ENCODE results near the gene PRPF4.

Gene PRPF4

GRCh38 chr9:113319054-113319453, 43.6 kb downstream of the PRPF4 start:
- Histone ChIP-seq H3K4me3 (ENCODE audit: low read depth in 1 of 2, low read length in 2 of 2) (no peak overlapping the region), H3K9me3 (ENCODE audit: insufficient read depth, low read length, severe bottlenecking) (no peaks in the 10 kb centered on the region), H3K27me3 (ENCODE audit: insufficient read depth, low read length, poor library complexity) (no peaks in the 10 kb centered on the region), H3K27ac (ENCODE audit: low read length) (no peak overlapping the region), H4K20me1 (ENCODE audit: insufficient read depth, low read length) (no peaks in the 10 kb centered on the region), H3K4me1 (ENCODE audit: insufficient read depth, low read length) (no peaks in the 10 kb centered on the region), H3K4me2 (ENCODE audit: insufficient read depth, low read length) (no peak overlapping the region), H3K9ac (ENCODE audit: low read depth, low read length) (no peak overlapping the region), H3K79me2 (ENCODE audit: insufficient read depth, low read length) (no peaks in the 10 kb centered on the region), H2AFZ (ENCODE audit: low read depth, low read length) (no peak overlapping the region), H3K36me3 (ENCODE audit: insufficient read depth, low read length) (no peaks in the 10 kb centered on the region)
- TF ChIP-seq, protein P1, sequence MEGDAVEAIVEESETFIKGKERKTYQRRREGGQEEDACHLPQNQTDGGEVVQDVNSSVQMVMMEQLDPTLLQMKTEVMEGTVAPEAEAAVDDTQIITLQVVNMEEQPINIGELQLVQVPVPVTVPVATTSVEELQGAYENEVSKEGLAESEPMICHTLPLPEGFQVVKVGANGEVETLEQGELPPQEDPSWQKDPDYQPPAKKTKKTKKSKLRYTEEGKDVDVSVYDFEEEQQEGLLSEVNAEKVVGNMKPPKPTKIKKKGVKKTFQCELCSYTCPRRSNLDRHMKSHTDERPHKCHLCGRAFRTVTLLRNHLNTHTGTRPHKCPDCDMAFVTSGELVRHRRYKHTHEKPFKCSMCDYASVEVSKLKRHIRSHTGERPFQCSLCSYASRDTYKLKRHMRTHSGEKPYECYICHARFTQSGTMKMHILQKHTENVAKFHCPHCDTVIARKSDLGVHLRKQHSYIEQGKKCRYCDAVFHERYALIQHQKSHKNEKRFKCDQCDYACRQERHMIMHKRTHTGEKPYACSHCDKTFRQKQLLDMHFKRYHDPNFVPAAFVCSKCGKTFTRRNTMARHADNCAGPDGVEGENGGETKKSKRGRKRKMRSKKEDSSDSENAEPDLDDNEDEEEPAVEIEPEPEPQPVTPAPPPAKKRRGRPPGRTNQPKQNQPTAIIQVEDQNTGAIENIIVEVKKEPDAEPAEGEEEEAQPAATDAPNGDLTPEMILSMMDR (IDR thresholded peaks at IDR 0.05; ENCODE audit: borderline replicate concordance, extremely low read depth, low read length, poor library complexity, severe bottlenecking) = no peak
- no peak for TF ChIP-seq EZH2 (IDR thresholded peaks at IDR 0.05; ENCODE audit: borderline replicate concordance, low read depth, low read length, severe bottlenecking)
- DNase-seq (no peak), ATAC-seq (ENCODE audit: insufficient read depth, low read depth) (no peak)

DNA sequence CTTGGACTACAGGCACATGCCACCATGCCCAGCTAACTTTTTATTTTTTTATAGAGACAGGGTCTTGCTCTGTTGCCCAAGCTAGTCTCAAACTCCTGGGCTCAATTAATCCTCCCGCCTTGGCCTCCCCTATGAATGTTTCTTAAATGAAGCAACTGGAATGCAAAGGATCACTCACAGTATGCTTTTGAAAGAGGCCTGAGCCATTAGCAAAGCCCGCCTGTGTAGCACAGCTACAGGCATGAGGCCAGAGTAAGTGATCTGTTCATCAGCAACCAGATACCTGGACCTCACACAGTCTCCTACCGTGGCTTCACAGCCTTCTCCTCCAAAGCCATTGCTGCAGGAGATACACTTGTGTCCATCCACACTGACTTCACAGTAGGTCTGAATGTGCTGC, 44.6 kb downstream of the PRPF4 start:
- Histone ChIP-seq H3K4me1 (ENCODE audit: insufficient read depth, low read length) (no peaks in the 10 kb centered on the region), H4K20me1 (ENCODE audit: insufficient read depth, low read length) (no peaks in the 10 kb centered on the region), H3K27ac (ENCODE audit: low read length) (no peak overlapping the region), H3K4me2 (ENCODE audit: insufficient read depth, low read length) (no peak overlapping the region), H3K79me2 (ENCODE audit: insufficient read depth, low read length) (no peaks in the 10 kb centered on the region), H3K9me3 (ENCODE audit: insufficient read depth, low read length, severe bottlenecking) (no peaks in the 10 kb centered on the region), H3K4me3 (ENCODE audit: low read depth in 1 of 2, low read length in 2 of 2) (no peak overlapping the region), H2AFZ (ENCODE audit: low read depth, low read length) (no peak overlapping the region), H3K9ac (ENCODE audit: low read depth, low read length) (no peak overlapping the region), H3K27me3 (ENCODE audit: insufficient read depth, low read length, poor library complexity) (no peaks in the 10 kb centered on the region), H3K36me3 (ENCODE audit: insufficient read depth, low read length) (no peaks in the 10 kb centered on the region)
- TF ChIP-seq, protein P1 (IDR thresholded peaks at IDR 0.05; ENCODE audit: borderline replicate concordance, extremely low read depth, low read length, poor library complexity, severe bottlenecking) = no peak
- no peak for TF ChIP-seq EZH2 (IDR thresholded peaks at IDR 0.05; ENCODE audit: borderline replicate concordance, low read depth, low read length, severe bottlenecking)
- no peak for DNase-seq
- no peak for ATAC-seq (ENCODE audit: insufficient read depth, low read depth)

- Histone ChIP-seq H2AFZ (ENCODE audit: low read depth, low read length) (no peak overlapping the region), H3K27me3 (ENCODE audit: insufficient read depth, low read length, poor library complexity) (no peaks in the 10 kb centered on the region), H3K4me3 (ENCODE audit: low read depth in 1 of 2, low read length in 2 of 2) (no peak overlapping the region), H3K9me3 (ENCODE audit: insufficient read depth, low read length, severe bottlenecking) (no peaks in the 10 kb centered on the region), H3K79me2 (ENCODE audit: insufficient read depth, low read length) (no peaks in the 10 kb centered on the region), H3K4me1 (ENCODE audit: insufficient read depth, low read length) (no peaks in the 10 kb centered on the region), H3K36me3 (ENCODE audit: insufficient read depth, low read length) (no peaks in the 10 kb centered on the region), H4K20me1 (ENCODE audit: insufficient read depth, low read length) (no peaks in the 10 kb centered on the region), H3K4me2 (ENCODE audit: insufficient read depth, low read length) (no peak overlapping the region), H3K9ac (ENCODE audit: low read depth, low read length) (no peak overlapping the region), H3K27ac (ENCODE audit: low read length) (no peak overlapping the region)
- DNase-seq = no peak
- no peak for TF ChIP-seq EZH2 (IDR thresholded peaks at IDR 0.05; ENCODE audit: borderline replicate concordance, low read depth, low read length, severe bottlenecking)
- TF ChIP-seq, protein P1 (IDR thresholded peaks at IDR 0.05; ENCODE audit: borderline replicate concordance, extremely low read depth, low read length, poor library complexity, severe bottlenecking) = no peak
- no peak for ATAC-seq (ENCODE audit: insufficient read depth, low read depth)
Observed at GRCh38 chr9:113322671-113323070, 47.2 kb downstream of the PRPF4 start.

DNA sequence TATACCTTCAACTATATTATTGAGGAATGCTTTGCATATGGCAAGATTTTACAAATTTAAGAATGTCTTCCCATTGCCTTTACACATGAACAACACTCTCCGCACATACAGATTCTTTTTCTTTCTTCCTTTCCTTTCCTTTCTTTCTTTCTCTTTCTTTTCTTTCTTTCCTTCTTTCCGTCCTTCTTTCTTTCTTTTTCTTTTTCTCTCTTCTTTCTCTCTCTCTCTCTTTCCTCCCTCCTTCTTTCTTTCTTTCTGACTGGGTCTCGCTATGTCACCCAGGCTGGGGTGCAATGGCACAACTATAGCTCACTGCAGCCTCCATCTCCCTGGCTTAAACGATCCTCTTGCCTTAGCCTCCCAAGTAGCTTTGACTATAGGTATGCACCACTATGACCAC, 50.8 kb downstream of the PRPF4 start:
- Histone ChIP-seq H3K9me3 (ENCODE audit: insufficient read depth, low read length, severe bottlenecking) (no peaks in the 10 kb centered on the region), H3K4me3 (ENCODE audit: low read depth in 1 of 2, low read length in 2 of 2) (no peak overlapping the region)

More for the DNA sequence above, 50.8 kb downstream of the PRPF4 start:
- H3K4me2 ChIP-seq (ENCODE audit: insufficient read depth, low read length) = no peak overlapping the region
- no peak for ATAC-seq (ENCODE audit: insufficient read depth, low read depth)
- H2AFZ ChIP-seq (ENCODE audit: low read depth, low read length) = no peak overlapping the region
- H3K9ac ChIP-seq (ENCODE audit: low read depth, low read length) = no peak overlapping the region
- no peaks in the 10 kb centered on the region for H3K4me1 ChIP-seq (ENCODE audit: insufficient read depth, low read length)
- H3K27me3 ChIP-seq (ENCODE audit: insufficient read depth, low read length, poor library complexity) = no peaks in the 10 kb centered on the region
- H4K20me1 ChIP-seq (ENCODE audit: insufficient read depth, low read length) = no peaks in the 10 kb centered on the region
- no peak overlapping the region for H3K27ac ChIP-seq (ENCODE audit: low read length)
- TF ChIP-seq, protein P1 (IDR thresholded peaks at IDR 0.05; ENCODE audit: borderline replicate concordance, extremely low read depth, low read length, poor library complexity, severe bottlenecking) = no peak
- TF ChIP-seq EZH2 (IDR thresholded peaks at IDR 0.05; ENCODE audit: borderline replicate concordance, low read depth, low read length, severe bottlenecking) = no peak
- no peak for DNase-seq
- no peaks in the 10 kb centered on the region for H3K79me2 ChIP-seq (ENCODE audit: insufficient read depth, low read length)
- no peaks in the 10 kb centered on the region for H3K36me3 ChIP-seq (ENCODE audit: insufficient read depth, low read length)

Measured in DND-41 (cell line).